Activated naive CD4-positive, alpha-beta T cell (primary cell): ENCODE results near the gene RIPK4.

Experiments
- DNase-seq, 4 experiments: peaks; one replicate each; lab custom pipeline; 2025; lab: John Stamatoyannopoulos, UW

RIPK4 gene

GRCh38 chr21:41766883-41767605 lies at the start of gene RIPK4:
Gene RIPK4 (minus strand): TSS chr21:41767052. CDS start chr21:41767041, 11 bp downstream.
- peak; percentile 13 to 48 (median 22) for DNase-seq

GRCh38 chr21:41815652-41816582 lies 49.1 kb upstream of the RIPK4 start:
- DNase-seq = no peak

GRCh38 chr21:41813226-41813625 lies 46.4 kb upstream of the RIPK4 start:
- no peak for DNase-seq

- DNase-seq = no peak
Observed at GRCh38 chr21:41812679-41813078, 45.8 kb upstream of the RIPK4 start.

GRCh38 chr21:41810597-41810932 lies 43.7 kb upstream of the RIPK4 start:
- DNase-seq = no peak

- DNase-seq = no peak
Observed at GRCh38 chr21:41809891-41810596, 43.2 kb upstream of the RIPK4 start.

GRCh38 chr21:41808846-41809245 lies 42.0 kb upstream of the RIPK4 start:
- no peak for DNase-seq

- no peak for DNase-seq
Observed at GRCh38 chr21:41808094-41808493, 41.2 kb upstream of the RIPK4 start.

GRCh38 chr21:41806773-41807172 lies 39.9 kb upstream of the RIPK4 start:
- no peak for DNase-seq

- no peak for DNase-seq
Observed at GRCh38 chr21:41805643-41806042, 38.8 kb upstream of the RIPK4 start.

- no peak for DNase-seq
Observed at GRCh38 chr21:41805038-41805437, 38.2 kb upstream of the RIPK4 start.

GRCh38 chr21:41804381-41804780 lies 37.5 kb upstream of the RIPK4 start:
- DNase-seq = no peak

- DNase-seq = no peak
Observed at GRCh38 chr21:41803316-41803715, 36.5 kb upstream of the RIPK4 start.

GRCh38 chr21:41802684-41803083 lies 35.8 kb upstream of the RIPK4 start:
- no peak for DNase-seq

- no peak for DNase-seq
Observed at GRCh38 chr21:41802198-41802584, 35.3 kb upstream of the RIPK4 start.

GRCh38 chr21:41801321-41802197 lies 34.7 kb upstream of the RIPK4 start:
- DNase-seq = no peak

- no peak for DNase-seq
Observed at GRCh38 chr21:41800425-41801320, 33.8 kb upstream of the RIPK4 start.

GRCh38 chr21:41799763-41800162 lies 32.9 kb upstream of the RIPK4 start:
- no peak for DNase-seq

GRCh38 chr21:41798326-41798725 lies 31.5 kb upstream of the RIPK4 start:
- DNase-seq = no peak

GRCh38 chr21:41796476-41797080 lies 29.7 kb upstream of the RIPK4 start:
- DNase-seq = no peak
